H9 (cell line): ENCODE measurements around the gene C6orf136. TPM values are rescaled to one million over a fixed set of nuclear protein-coding genes. Genes with fewer than 3 reads are reported as not detected.

Experiments used
- DNase-seq: peaks from one replicate; pipeline ENCODE4 v3.0.0-alpha.2; 2017
- H2AFZ ChIP-seq: one replicate; pipeline ENCODE4 v1.6.1; 2013; ENCODE audit warnings: mild to moderate bottlenecking, low read length, control low read depth, moderate library complexity
- H2AK5ac ChIP-seq: 2 replicates; pipeline ENCODE4 v1.6.1; 2013; ENCODE audit warnings: low read length, control low read depth, mixed read lengths; ENCODE audit not compliant: insufficient read length
- H2BK120ac ChIP-seq: one replicate; pipeline ENCODE4 v1.6.1; 2013; ENCODE audit warnings: low read depth, mild to moderate bottlenecking, low read length, control low read depth, inconsistent platforms; ENCODE audit not compliant: poor library complexity, severe bottlenecking
- H2BK12ac ChIP-seq: 2 replicates; pipeline ENCODE4 v1.6.1; 2013; ENCODE audit warnings: low read length, control low read depth, mixed read lengths, low read depth; ENCODE audit not compliant: insufficient read length
- H2BK15ac ChIP-seq: 2 replicates; pipeline ENCODE4 v1.6.1; 2013; ENCODE audit warnings: low read depth, low read length, control low read depth
- H2BK20ac ChIP-seq: one replicate; pipeline ENCODE4 v1.6.1; 2013; ENCODE audit warnings: low read depth, mild to moderate bottlenecking, low read length, control low read depth, inconsistent platforms; ENCODE audit not compliant: poor library complexity, severe bottlenecking
- H2BK5ac ChIP-seq: 2 replicates; pipeline ENCODE4 v1.6.1; 2013; ENCODE audit warnings: low read length, control low read depth, mixed read lengths; ENCODE audit not compliant: insufficient read length
- H3K14ac ChIP-seq: 2 replicates; pipeline ENCODE4 v1.6.1; 2013; ENCODE audit warnings: low read length, control low read depth; ENCODE audit not compliant: insufficient read depth
- H3K18ac ChIP-seq: 2 replicates; pipeline ENCODE4 v1.6.1; 2013; ENCODE audit warnings: low read depth, mild to moderate bottlenecking, mixed read lengths, low read length, control low read depth; ENCODE audit not compliant: insufficient read length
- H3K23ac ChIP-seq: 2 replicates; pipeline ENCODE4 v1.6.1; 2013; ENCODE audit warnings: low read length, control low read depth, mixed read lengths, low read depth; ENCODE audit not compliant: insufficient read length
- H3K23me2 ChIP-seq: 2 replicates; pipeline ENCODE4 v1.6.1; 2013; ENCODE audit warnings: low read depth, mild to moderate bottlenecking, mixed read lengths, low read length, control low read depth; ENCODE audit not compliant: insufficient read length, poor library complexity, severe bottlenecking
- H3K27ac ChIP-seq: 2 replicates; pipeline ENCODE4 v1.5.1; 2013; ENCODE audit warnings: low read length, control low read depth, mixed read lengths, low read depth; ENCODE audit not compliant: insufficient read length
- H3K27me3 ChIP-seq: 2 replicates; pipeline ENCODE4 v1.6.1; 2013; ENCODE audit warnings: low read length, control low read depth, inconsistent platforms; ENCODE audit not compliant: insufficient read depth
- H3K4ac ChIP-seq: 2 replicates; pipeline ENCODE4 v1.6.1; 2013; ENCODE audit warnings: low read depth, mild to moderate bottlenecking, control low read depth, inconsistent platforms, low read length, moderate library complexity
- H3K4me1 ChIP-seq: 2 replicates; pipeline ENCODE4 v1.6.1; 2013; ENCODE audit warnings: low read length, control low read depth, inconsistent platforms; ENCODE audit not compliant: insufficient read depth
- H3K4me2 ChIP-seq: 2 replicates; pipeline ENCODE4 v1.6.1; 2013; ENCODE audit warnings: low read length, control low read depth, mixed read lengths; ENCODE audit not compliant: insufficient read length, insufficient read depth
- H3K56ac ChIP-seq: 2 replicates; pipeline ENCODE4 v1.6.1; 2013; ENCODE audit warnings: low read depth, mild to moderate bottlenecking, mixed read lengths, low read length, control low read depth; ENCODE audit not compliant: insufficient read length
- H3K79me1 ChIP-seq: 2 replicates; pipeline ENCODE4 v1.6.1; 2013; ENCODE audit warnings: low read depth, mild to moderate bottlenecking, moderate library complexity, low read length, control low read depth, inconsistent platforms; ENCODE audit not compliant: insufficient read depth, poor library complexity, severe bottlenecking
- H3K79me2 ChIP-seq: 2 replicates; pipeline ENCODE4 v1.6.1; 2013; ENCODE audit warnings: low read length, control low read depth, inconsistent platforms; ENCODE audit not compliant: insufficient read depth
- H3K9ac ChIP-seq: 2 replicates; pipeline ENCODE4 v1.6.1; 2013; ENCODE audit warnings: low read length, control low read depth, mixed read lengths; ENCODE audit not compliant: insufficient read length; ENCODE audit errors: extremely low read depth
- H3K9me3 ChIP-seq: one replicate; pipeline ENCODE4 v1.6.1; 2013; ENCODE audit warnings: low read depth, low read length, inconsistent platforms; ENCODE audit not compliant: control insufficient read depth
- H3T11ph ChIP-seq: one replicate; pipeline ENCODE4 v1.6.1; 2013; ENCODE audit warnings: mild to moderate bottlenecking, low read length, control low read depth, inconsistent platforms
- H4K20me1 ChIP-seq: one replicate; pipeline ENCODE4 v1.6.1; 2013; ENCODE audit not compliant: control insufficient read depth, insufficient read length, insufficient read depth
- H4K5ac ChIP-seq: 2 replicates; pipeline ENCODE4 v1.6.1; 2013; ENCODE audit warnings: low read depth, mild to moderate bottlenecking, mixed read lengths, low read length, control low read depth; ENCODE audit not compliant: insufficient read length
- H4K8ac ChIP-seq: replicated peaks from 2 replicates; pipeline ENCODE4 v1.6.1; 2013; ENCODE audit warnings: low read length, control low read depth, mixed read lengths, low read depth; ENCODE audit not compliant: insufficient read length
- H4K91ac ChIP-seq: 2 replicates; pipeline ENCODE4 v1.6.1; 2013; ENCODE audit warnings: low read depth, mild to moderate bottlenecking, moderate library complexity, mixed read lengths, low read length, control low read depth; ENCODE audit not compliant: insufficient read length
- H3K27ac Mint-ChIP-seq, 3 experiments: 2 replicates in 2 of 3; 3 replicates in 1 of 3; pipeline ENCODE4 v1.8.0; 2020 to 2021; ENCODE audit warnings: mixed read lengths in 3 of 3, mild to moderate bottlenecking in 1 of 3, moderate library complexity in 1 of 3
- H3K27me3 Mint-ChIP-seq: 2 replicates; pipeline ENCODE4 v1.8.0; 2021; ENCODE audit warnings: low read depth, mild to moderate bottlenecking, moderate library complexity, mixed read lengths
- H3K36me3 Mint-ChIP-seq, 3 experiments: 2 replicates in 2 of 3; 3 replicates in 1 of 3; pipeline ENCODE4 v1.8.0; 2020 to 2021; ENCODE audit warnings: low read depth in 3 of 3, mixed read lengths in 3 of 3; ENCODE audit not compliant: insufficient read depth in 1 of 3
- H3K4me1 Mint-ChIP-seq, 2 experiments: 2 replicates each; pipeline ENCODE4 v1.8.0; 2020; ENCODE audit warnings: mixed read lengths in 2 of 2
- H3K4me3 Mint-ChIP-seq, 2 experiments: 2 replicates in 1 of 2; 3 replicates in 1 of 2; pipeline ENCODE4 v1.8.0; 2020 to 2021; ENCODE audit warnings: mild to moderate bottlenecking in 2 of 2, mixed read lengths in 2 of 2, moderate library complexity in 1 of 2
- H3K9me3 Mint-ChIP-seq, 2 experiments: 2 replicates in 1 of 2; 3 replicates in 1 of 2; pipeline ENCODE4 v1.8.0; 2020; ENCODE audit warnings: mild to moderate bottlenecking in 2 of 2, mixed read lengths in 2 of 2, moderate library complexity in 1 of 2
- total RNA-seq: library from RNA; stranded (reverse); gene quantifications from 2 replicates; pipeline ENCODE4 v1.2.1, GENCODE V29; 2021
- TF ChIP-seq, protein P1 (sequence below): fragments of 200-600 bp; sonication (generic); conservative IDR thresholded peaks from 3 replicates; pipeline ENCODE4 v1.8.0; 2021; ENCODE audit warnings: antibody characterized with exemption, mild to moderate bottlenecking

The C6orf136 gene
- total RNA-seq, 1 experiment from 2014 or later = 22.2 TPM

DNA sequence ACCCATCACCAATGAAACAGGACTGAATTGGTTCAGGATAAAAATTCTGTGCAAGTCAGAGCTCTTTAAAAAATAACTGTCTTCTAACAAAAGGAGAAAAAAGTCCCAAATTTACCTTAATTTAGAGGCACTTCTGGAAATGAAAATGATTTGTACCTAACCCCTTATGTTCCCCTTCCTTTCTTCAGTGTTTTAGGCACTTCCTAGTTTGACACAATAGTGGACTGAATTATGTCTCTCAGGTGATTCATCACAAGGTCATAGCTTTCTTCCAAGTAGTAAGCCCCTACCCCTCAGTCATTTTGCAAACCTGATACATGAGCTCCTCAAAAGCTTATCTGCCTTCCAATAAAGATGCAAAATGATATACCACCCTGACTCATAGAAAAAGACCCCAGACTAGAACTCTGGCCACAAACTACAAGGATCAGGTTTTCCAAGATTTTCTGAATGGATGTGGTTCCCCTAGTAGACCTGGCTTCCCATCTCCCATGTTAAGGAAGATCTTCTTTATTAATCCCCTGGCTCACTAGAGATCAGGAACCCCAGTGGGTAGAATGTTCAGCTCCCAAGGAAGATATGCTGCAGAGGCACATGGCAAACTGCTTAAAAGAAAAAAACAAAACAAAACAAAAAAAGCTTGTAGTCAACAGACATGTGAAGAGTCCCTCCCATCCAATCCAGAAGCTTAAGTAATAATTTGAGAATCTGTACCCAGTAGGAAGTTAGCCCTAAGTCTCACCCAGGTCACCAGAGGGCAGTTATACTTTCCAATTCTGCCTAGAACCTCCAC lies 33.5 kb upstream of the C6orf136 start:
- no peak overlapping the region for H3K56ac ChIP-seq
- H3K9ac ChIP-seq = no peak overlapping the region
- no peak overlapping the region for H2AK5ac ChIP-seq
- no peak for DNase-seq
- H3K4me2 ChIP-seq = peak overlapping the region; percentile 89
- H3K23me2 ChIP-seq = peaks cover 20% of the 10 kb centered on the region
- TF ChIP-seq, protein P1, sequence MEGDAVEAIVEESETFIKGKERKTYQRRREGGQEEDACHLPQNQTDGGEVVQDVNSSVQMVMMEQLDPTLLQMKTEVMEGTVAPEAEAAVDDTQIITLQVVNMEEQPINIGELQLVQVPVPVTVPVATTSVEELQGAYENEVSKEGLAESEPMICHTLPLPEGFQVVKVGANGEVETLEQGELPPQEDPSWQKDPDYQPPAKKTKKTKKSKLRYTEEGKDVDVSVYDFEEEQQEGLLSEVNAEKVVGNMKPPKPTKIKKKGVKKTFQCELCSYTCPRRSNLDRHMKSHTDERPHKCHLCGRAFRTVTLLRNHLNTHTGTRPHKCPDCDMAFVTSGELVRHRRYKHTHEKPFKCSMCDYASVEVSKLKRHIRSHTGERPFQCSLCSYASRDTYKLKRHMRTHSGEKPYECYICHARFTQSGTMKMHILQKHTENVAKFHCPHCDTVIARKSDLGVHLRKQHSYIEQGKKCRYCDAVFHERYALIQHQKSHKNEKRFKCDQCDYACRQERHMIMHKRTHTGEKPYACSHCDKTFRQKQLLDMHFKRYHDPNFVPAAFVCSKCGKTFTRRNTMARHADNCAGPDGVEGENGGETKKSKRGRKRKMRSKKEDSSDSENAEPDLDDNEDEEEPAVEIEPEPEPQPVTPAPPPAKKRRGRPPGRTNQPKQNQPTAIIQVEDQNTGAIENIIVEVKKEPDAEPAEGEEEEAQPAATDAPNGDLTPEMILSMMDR = no peak
- no peak overlapping the region for H3K4ac ChIP-seq
- H2BK5ac ChIP-seq = no peak overlapping the region
- H3K36me3 Mint-ChIP-seq = peaks cover 38 to 71% (median 55%) of the 10 kb centered on the region in 3 experiments
- H4K8ac ChIP-seq = no peak overlapping the region
- no peaks in the 10 kb centered on the region for H4K20me1 ChIP-seq
- no peak overlapping the region for H3K23ac ChIP-seq
- no peak overlapping the region for H2BK15ac ChIP-seq
- no peak overlapping the region for H2BK120ac ChIP-seq
- H3K4me3 Mint-ChIP-seq = peak overlapping the region; percentile 65 to 92; a peak in 4 of 5 replicates
- no peak overlapping the region for H2BK12ac ChIP-seq
- H3K79me2 ChIP-seq = peaks cover 2% of the 10 kb centered on the region; the same call in 1 of the 2 replicates
- H2AFZ ChIP-seq = no peak overlapping the region
- no peak overlapping the region for H3K14ac ChIP-seq
- no peaks in the 10 kb centered on the region for H3K9me3 ChIP-seq
- no peak overlapping the region for H2BK20ac ChIP-seq
- H3K4me1 Mint-ChIP-seq = peaks cover 34 to 41% of the 10 kb centered on the region in 2 experiments
- H3K79me1 ChIP-seq = peaks cover 1% of the 10 kb centered on the region
- peaks cover 8 to 12% of the 10 kb centered on the region in 2 experiments; a peak in 3 of 5 replicates for H3K9me3 Mint-ChIP-seq
- peak overlapping the region; percentile 46 to 88 (median 79); a peak in 6 of 7 replicates for H3K27ac Mint-ChIP-seq
- H3K4me1 ChIP-seq = peaks cover 4% of the 10 kb centered on the region; the same call in 1 of the 2 replicates
- no peak overlapping the region for H3K27ac ChIP-seq
- no peaks in the 10 kb centered on the region; the same call in 1 of the 2 replicates for H3K27me3 Mint-ChIP-seq
- H3T11ph ChIP-seq = no peak overlapping the region
- no peak overlapping the region for H4K5ac ChIP-seq
- H3K27me3 ChIP-seq = no peaks in the 10 kb centered on the region
- no peak overlapping the region for H3K18ac ChIP-seq
- no peak overlapping the region for H4K91ac ChIP-seq
